Activated CD4-positive, alpha-beta memory T cell treated with anti-CD3 and anti-CD28 coated beads, Interleukin-2, amount 10 ng/mL, durations not matched to agents 7 days and 5 days (primary cell): Measurements from ENCODE around the gene INTS13. TPM values are rescaled to one million over a fixed set of nuclear protein-coding genes. Genes with fewer than 3 reads are reported as not detected.

Experiments
- CTCF ChIA-PET: fragments of 350-600 bp; sonication (Branson Sonifier 250); formaldehyde crosslinking; loops from one replicate; lab custom pipeline; 2021; ENCODE audit warnings: antibody characterized with exemption, inconsistent platforms; lab: Charles Lee
- POLR2A ChIA-PET: fragments of 350-600 bp; sonication (Branson Sonifier 250); formaldehyde crosslinking; loops from one replicate; lab custom pipeline; 2021; ENCODE audit warnings: antibody characterized with exemption; lab: Charles Lee
- DNase-seq: peaks from one replicate; pipeline ENCODE4 v3.0.0-alpha.2; 2020
- H3K27ac Mint-ChIP-seq: one replicate; pipeline ENCODE4 v1.8.0; 2021; ENCODE audit warnings: mild to moderate bottlenecking, mixed read lengths
- H3K27me3 Mint-ChIP-seq: one replicate; pipeline ENCODE4 v1.8.0; 2021; ENCODE audit warnings: mixed read lengths
- H3K36me3 Mint-ChIP-seq: one replicate; pipeline ENCODE4 v1.8.0; 2021; ENCODE audit warnings: low read depth, mixed read lengths
- H3K4me1 Mint-ChIP-seq: one replicate; pipeline ENCODE4 v1.8.0; 2021; ENCODE audit warnings: mixed read lengths
- H3K4me3 Mint-ChIP-seq: one replicate; pipeline ENCODE4 v1.8.0; 2021; ENCODE audit warnings: mild to moderate bottlenecking, mixed read lengths
- H3K9me3 Mint-ChIP-seq: one replicate; pipeline ENCODE4 v1.8.0; 2021; ENCODE audit warnings: mixed read lengths
- total RNA-seq, 2 experiments: library from RNA; stranded (reverse); gene quantifications; one replicate each; pipeline ENCODE4 v1.2.3, GENCODE V29; 2021

Gene INTS13
- total RNA-seq, 2 experiments from 2014 or later = 44.8 to 45.8 TPM

GRCh38 chr12:26953447-26953846, 15.7 kb upstream of the INTS13 start:
- ChIA-PET POLR2A (interaction anchor here (0.6 to 1.3 kb wide), 2 partner anchors 15 to 70 kb away, joined by 3 read pairs; partner anchors contain the start of gene FGFR1OP2), CTCF (interaction anchor here (0.6 to 1.3 kb wide), 2 partner anchors 23 to 55 kb away, joined by 3 to 4 read pairs; no protein-coding TSS in a partner anchor)
- no peak overlapping the region for H3K27ac Mint-ChIP-seq
- H3K27me3 Mint-ChIP-seq = no peaks in the 10 kb centered on the region
- H3K4me3 Mint-ChIP-seq = no peak overlapping the region
- H3K9me3 Mint-ChIP-seq = peaks cover 3% of the 10 kb centered on the region
- peaks cover 20% of the 10 kb centered on the region for H3K4me1 Mint-ChIP-seq
- DNase-seq = no peak
- H3K36me3 Mint-ChIP-seq = peaks cover 59% of the 10 kb centered on the region

- CTCF ChIA-PET = no interaction called here
Measured at GRCh38 chr12:26948309-26948708, 10.5 kb upstream of the INTS13 start.

GRCh38 chr12:26941215-26941594, 3.4 kb upstream of the INTS13 start:
- Mint-ChIP-seq H3K4me1 (peaks cover 42% of the 10 kb centered on the region), H3K36me3 (peaks cover 45% of the 10 kb centered on the region)

More at GRCh38 chr12:26948309-26948708, 10.5 kb upstream of the INTS13 start:
- POLR2A ChIA-PET = no interaction called here
- no peak for DNase-seq
- H3K27me3 Mint-ChIP-seq = no peaks in the 10 kb centered on the region
- peaks cover 62% of the 10 kb centered on the region for H3K36me3 Mint-ChIP-seq
- H3K4me3 Mint-ChIP-seq = no peak overlapping the region
- no peak overlapping the region for H3K27ac Mint-ChIP-seq
- H3K9me3 Mint-ChIP-seq = peaks cover 14% of the 10 kb centered on the region
- peaks cover 41% of the 10 kb centered on the region for H3K4me1 Mint-ChIP-seq

GRCh38 chr12:26940516-26941214, 2.9 kb upstream of the INTS13 start:
- peak overlapping the region; percentile 94 for H3K4me3 Mint-ChIP-seq
- no peaks in the 10 kb centered on the region for H3K9me3 Mint-ChIP-seq
- H3K27ac Mint-ChIP-seq = peak overlapping the region; percentile 97
- peaks cover 40% of the 10 kb centered on the region for H3K36me3 Mint-ChIP-seq
- no peak for DNase-seq
- CTCF ChIA-PET = interaction anchor here (1.5 kb wide), 1 partner anchor 73 kb away, joined by 4 read pairs; the partner anchor contains the start of gene TM7SF3
- POLR2A ChIA-PET = interaction anchor here (1.0 to 2.6 kb wide), 6 partner anchors 11 to 108 kb away, joined by 3 to 19 read pairs (median 3); partner anchors contain the start of genes ITPR2 and TM7SF3
- no peaks in the 10 kb centered on the region for H3K27me3 Mint-ChIP-seq
- H3K4me1 Mint-ChIP-seq = peaks cover 43% of the 10 kb centered on the region

More at GRCh38 chr12:26941215-26941594, 3.4 kb upstream of the INTS13 start:
- peak overlapping the region; percentile 94 for H3K4me3 Mint-ChIP-seq
- H3K9me3 Mint-ChIP-seq = peaks cover 4% of the 10 kb centered on the region
- peak overlapping the region; percentile 94 for H3K27ac Mint-ChIP-seq
- POLR2A ChIA-PET = interaction anchor here (1.0 to 2.6 kb wide), 7 partner anchors 10 to 109 kb away, joined by 3 to 19 read pairs (median 3); partner anchors contain the start of genes ITPR2 and TM7SF3
- H3K27me3 Mint-ChIP-seq = no peaks in the 10 kb centered on the region
- CTCF ChIA-PET = interaction anchor here (1.5 kb wide), 1 partner anchor 73 kb away, joined by 4 read pairs; the partner anchor contains the start of gene TM7SF3
- no peak for DNase-seq

- POLR2A ChIA-PET = interaction anchor here (1.0 to 2.0 kb wide), 5 partner anchors 29 to 83 kb away, joined by 3 to 10 read pairs (median 5); partner anchors contain the start of genes MED21 and TM7SF3
- H3K4me3 Mint-ChIP-seq = peak overlapping the region; percentile 94
- peak overlapping the region; percentile 97 for H3K27ac Mint-ChIP-seq
- H3K4me1 Mint-ChIP-seq = peaks cover 49% of the 10 kb centered on the region
- H3K36me3 Mint-ChIP-seq = peaks cover 41% of the 10 kb centered on the region
- H3K27me3 Mint-ChIP-seq = no peaks in the 10 kb centered on the region
- no peak for DNase-seq
- CTCF ChIA-PET = no interaction called here
- no peaks in the 10 kb centered on the region for H3K9me3 Mint-ChIP-seq
Measured at GRCh38 chr12:26939953-26940352, 2.2 kb upstream of the INTS13 start.

GRCh38 chr12:26939192-26939832, 1.5 kb upstream of the INTS13 start:
- POLR2A ChIA-PET = interaction anchor here (1.0 to 2.0 kb wide), 8 partner anchors 29 to 305 kb away, joined by 3 to 10 read pairs (median 4); partner anchors contain the start of genes ITPR2, MED21, STK38L and TM7SF3
- Mint-ChIP-seq H3K9me3 (no peaks in the 10 kb centered on the region), H3K4me1 (peaks cover 53% of the 10 kb centered on the region), H3K27ac (peak overlapping the region; percentile 97), H3K4me3 (peak overlapping the region; percentile 94), H3K36me3 (peaks cover 46% of the 10 kb centered on the region), H3K27me3 (no peaks in the 10 kb centered on the region)
- CTCF ChIA-PET = no interaction called here
- no peak for DNase-seq

- CTCF ChIA-PET = no interaction called here
- Mint-ChIP-seq H3K4me3 (peak overlapping the region; percentile 94), H3K4me1 (peaks cover 52% of the 10 kb centered on the region), H3K27me3 (no peaks in the 10 kb centered on the region), H3K9me3 (no peaks in the 10 kb centered on the region), H3K27ac (peak overlapping the region; percentile 97), H3K36me3 (peaks cover 44% of the 10 kb centered on the region)
- DNase-seq = no peak
- POLR2A ChIA-PET = interaction anchor here (0.7 to 2.0 kb wide), 9 partner anchors 15 to 305 kb away, joined by 3 to 10 read pairs (median 4); partner anchors contain the start of genes ITPR2, MED21, STK38L and TM7SF3
Measured at GRCh38 chr12:26938701-26939062, 901 bp upstream of the INTS13 start.

GRCh38 chr12:26937443-26937862, 328 bp downstream of the INTS13 start:
- ChIA-PET POLR2A (interaction anchor here (1.0 to 1.8 kb wide), 4 partner anchors 76 to 105 kb away, joined by 4 to 7 read pairs (median 6); partner anchors contain the start of genes ITPR2, MED21 and TM7SF3), CTCF (no interaction called here)
- peak overlapping the region; percentile 97 for H3K27ac Mint-ChIP-seq
- H3K4me3 Mint-ChIP-seq = peak overlapping the region; percentile 94
- DNase-seq = no peak
- H3K27me3 Mint-ChIP-seq = no peaks in the 10 kb centered on the region
- H3K36me3 Mint-ChIP-seq = peaks cover 44% of the 10 kb centered on the region
- H3K4me1 Mint-ChIP-seq = peaks cover 52% of the 10 kb centered on the region
- H3K9me3 Mint-ChIP-seq = no peaks in the 10 kb centered on the region

GRCh38 chr12:26936559-26937442, 980 bp downstream of the INTS13 start:
- peaks cover 52% of the 10 kb centered on the region for H3K4me1 Mint-ChIP-seq
- H3K4me3 Mint-ChIP-seq = peak overlapping the region; percentile 94
- H3K27ac Mint-ChIP-seq = peak overlapping the region; percentile 97
- peaks cover 47% of the 10 kb centered on the region for H3K36me3 Mint-ChIP-seq
- DNase-seq = peak; percentile 23
- no peaks in the 10 kb centered on the region for H3K9me3 Mint-ChIP-seq
- ChIA-PET CTCF (interaction anchor here (0.6 to 1.1 kb wide), 3 partner anchors 77 to 369 kb away, joined by 3 to 5 read pairs (median 3); partner anchors contain the start of gene TM7SF3), POLR2A (interaction anchor here (0.6 to 1.8 kb wide), 8 partner anchors 10 to 105 kb away, joined by 3 to 7 read pairs (median 4); partner anchors contain the start of genes ITPR2, MED21 and TM7SF3)
- no peaks in the 10 kb centered on the region for H3K27me3 Mint-ChIP-seq

- Mint-ChIP-seq H3K9me3 (no peaks in the 10 kb centered on the region), H3K36me3 (peaks cover 50% of the 10 kb centered on the region), H3K4me3 (peak overlapping the region; percentile 94), H3K27ac (peak overlapping the region; percentile 97), H3K27me3 (no peaks in the 10 kb centered on the region), H3K4me1 (peaks cover 52% of the 10 kb centered on the region)
- peak; percentile 28 for DNase-seq
- ChIA-PET CTCF (interaction anchor here (0.6 to 1.1 kb wide), 5 partner anchors 51 to 370 kb away, joined by 3 to 5 read pairs (median 4); partner anchors contain the start of gene TM7SF3), POLR2A (interaction anchor here (0.6 to 1.3 kb wide), 5 partner anchors 9 to 104 kb away, joined by 3 to 4 read pairs (median 3); partner anchors contain the start of gene TM7SF3)
Measured at GRCh38 chr12:26935636-26936378, 2.0 kb downstream of the INTS13 start.

GRCh38 chr12:26929590-26929989, 8.2 kb downstream of the INTS13 start:
- H3K36me3 Mint-ChIP-seq = peaks cover 67% of the 10 kb centered on the region
- no peak overlapping the region for H3K27ac Mint-ChIP-seq
- no peaks in the 10 kb centered on the region for H3K9me3 Mint-ChIP-seq
- no peak for DNase-seq
- POLR2A ChIA-PET = no interaction called here
- H3K27me3 Mint-ChIP-seq = no peaks in the 10 kb centered on the region
- peaks cover 36% of the 10 kb centered on the region for H3K4me1 Mint-ChIP-seq
- CTCF ChIA-PET = interaction anchor here (0.7 kb wide), 1 partner anchor 13 kb away, joined by 3 read pairs; no protein-coding TSS in a partner anchor
- H3K4me3 Mint-ChIP-seq = no peak overlapping the region
